ENCODE measurements around the gene ACSS2.

DNA sequence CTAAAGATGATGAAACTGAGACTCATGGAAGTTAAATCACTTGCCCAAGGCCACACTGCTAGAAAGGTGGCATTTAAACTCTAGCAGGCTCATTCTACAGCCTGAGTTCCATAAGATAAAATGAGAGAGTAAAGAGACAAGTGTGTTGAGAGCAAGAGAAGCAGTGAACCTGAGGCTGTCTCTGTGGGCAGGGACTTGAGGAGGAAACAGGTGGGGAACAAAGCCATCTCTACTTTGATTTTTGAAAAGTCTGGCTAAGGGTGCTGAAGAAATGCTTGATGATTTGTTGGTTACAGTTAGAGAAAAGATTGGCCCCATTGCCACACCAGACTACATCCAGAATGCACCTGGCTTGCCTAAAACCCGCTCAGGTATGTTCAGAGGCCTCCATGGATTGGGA is 50.2 kb downstream of the ACSS2 start:
- TF ChIP-seq SIN3A (IDR thresholded peaks at IDR 0.05; ENCODE audit: borderline replicate concordance, insufficient read depth, low read depth, low read length) = no peak
- TF ChIP-seq, protein P1, sequence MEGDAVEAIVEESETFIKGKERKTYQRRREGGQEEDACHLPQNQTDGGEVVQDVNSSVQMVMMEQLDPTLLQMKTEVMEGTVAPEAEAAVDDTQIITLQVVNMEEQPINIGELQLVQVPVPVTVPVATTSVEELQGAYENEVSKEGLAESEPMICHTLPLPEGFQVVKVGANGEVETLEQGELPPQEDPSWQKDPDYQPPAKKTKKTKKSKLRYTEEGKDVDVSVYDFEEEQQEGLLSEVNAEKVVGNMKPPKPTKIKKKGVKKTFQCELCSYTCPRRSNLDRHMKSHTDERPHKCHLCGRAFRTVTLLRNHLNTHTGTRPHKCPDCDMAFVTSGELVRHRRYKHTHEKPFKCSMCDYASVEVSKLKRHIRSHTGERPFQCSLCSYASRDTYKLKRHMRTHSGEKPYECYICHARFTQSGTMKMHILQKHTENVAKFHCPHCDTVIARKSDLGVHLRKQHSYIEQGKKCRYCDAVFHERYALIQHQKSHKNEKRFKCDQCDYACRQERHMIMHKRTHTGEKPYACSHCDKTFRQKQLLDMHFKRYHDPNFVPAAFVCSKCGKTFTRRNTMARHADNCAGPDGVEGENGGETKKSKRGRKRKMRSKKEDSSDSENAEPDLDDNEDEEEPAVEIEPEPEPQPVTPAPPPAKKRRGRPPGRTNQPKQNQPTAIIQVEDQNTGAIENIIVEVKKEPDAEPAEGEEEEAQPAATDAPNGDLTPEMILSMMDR (IDR thresholded peaks at IDR 0.05) = no peak
